ENCODE data around the gene KLRC4.
"Not testable (repeated sequence)": the region's sequence is repeated elsewhere in the genome, so short reads cannot be mapped to it uniquely, and the experiment has no call there.

Gene KLRC4

DNA sequence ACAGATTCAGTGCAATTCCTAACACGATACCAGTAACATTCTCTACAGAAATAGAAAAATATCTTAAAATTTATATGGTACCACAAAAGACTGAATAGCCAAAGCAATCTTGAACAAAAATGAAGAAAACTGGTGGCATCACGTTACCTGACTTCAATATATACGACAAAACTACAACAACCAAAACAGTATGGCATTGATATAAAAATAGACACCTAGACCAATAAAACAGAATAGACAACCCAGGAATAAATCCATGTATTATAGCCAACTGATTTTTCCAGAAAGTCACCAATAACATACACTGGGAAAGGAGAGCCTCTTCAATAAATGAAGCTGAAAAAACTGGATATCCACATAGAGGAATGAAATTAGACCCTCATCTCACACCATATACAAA lies 25.4 kb downstream of the KLRC4 start:
- Histone ChIP-seq H3K27me3 (ENCODE audit: control insufficient read depth, insufficient read depth, low read length) (no peaks in the 10 kb centered on the region), H3K4me3 (ENCODE audit: low read length) (no peak overlapping the region), H3K9me3 (ENCODE audit: control insufficient read depth, low read depth, low read length) (no peaks in the 10 kb centered on the region), H3K9ac (ENCODE audit: low read length) (no peak overlapping the region), H3K36me3 (ENCODE audit: control insufficient read depth, low read depth, low read length) (no peaks in the 10 kb centered on the region), H3K27ac (ENCODE audit: low read length) (no peak overlapping the region), H3K4me1 (ENCODE audit: control insufficient read depth, low read depth, low read length) (no peaks in the 10 kb centered on the region)

DNA sequence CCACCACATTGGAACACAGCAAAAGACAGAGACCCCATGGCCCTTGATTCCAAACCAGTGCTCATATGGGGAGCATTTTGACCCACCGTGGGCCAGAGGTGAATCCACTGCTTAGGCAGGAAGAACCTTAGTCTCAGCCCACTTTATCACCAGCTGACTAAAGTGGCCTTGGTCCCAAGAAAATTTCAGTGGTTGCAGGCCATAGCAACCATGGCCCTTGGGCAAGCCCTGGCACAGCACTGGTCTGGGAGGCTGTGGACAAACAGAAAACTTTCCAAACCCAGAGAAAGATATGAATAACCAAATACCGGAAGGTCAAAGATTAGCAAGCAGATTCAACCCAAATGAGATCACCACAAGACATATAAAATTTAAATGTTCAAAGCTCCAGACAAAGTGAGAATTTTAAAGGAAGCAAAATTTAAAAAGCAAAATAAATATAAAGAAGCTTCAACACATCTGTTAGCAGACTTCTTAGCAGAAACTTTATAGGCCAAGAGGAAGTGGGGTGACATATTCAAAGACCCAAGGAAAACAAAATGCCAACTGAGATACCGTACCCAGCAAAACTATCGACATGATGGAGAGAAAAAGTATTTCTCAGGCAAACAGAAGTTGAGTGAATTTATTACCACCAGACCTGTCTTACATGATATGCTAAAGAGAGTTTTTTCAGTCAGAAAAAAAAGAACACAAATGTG lies 27.5 kb downstream of the KLRC4 start:
- Histone ChIP-seq H3K4me3 (ENCODE audit: low read length) (no peak overlapping the region), H3K27me3 (ENCODE audit: control insufficient read depth, insufficient read depth, low read length) (no peaks in the 10 kb centered on the region), H3K9me3 (ENCODE audit: control insufficient read depth, low read depth, low read length) (no peaks in the 10 kb centered on the region), H3K36me3 (ENCODE audit: control insufficient read depth, low read depth, low read length) (no peaks in the 10 kb centered on the region), H3K27ac (ENCODE audit: low read length) (no peak overlapping the region), H3K4me1 (ENCODE audit: control insufficient read depth, low read depth, low read length) (no peaks in the 10 kb centered on the region), H3K9ac (ENCODE audit: low read length) (no peak overlapping the region)

DNA sequence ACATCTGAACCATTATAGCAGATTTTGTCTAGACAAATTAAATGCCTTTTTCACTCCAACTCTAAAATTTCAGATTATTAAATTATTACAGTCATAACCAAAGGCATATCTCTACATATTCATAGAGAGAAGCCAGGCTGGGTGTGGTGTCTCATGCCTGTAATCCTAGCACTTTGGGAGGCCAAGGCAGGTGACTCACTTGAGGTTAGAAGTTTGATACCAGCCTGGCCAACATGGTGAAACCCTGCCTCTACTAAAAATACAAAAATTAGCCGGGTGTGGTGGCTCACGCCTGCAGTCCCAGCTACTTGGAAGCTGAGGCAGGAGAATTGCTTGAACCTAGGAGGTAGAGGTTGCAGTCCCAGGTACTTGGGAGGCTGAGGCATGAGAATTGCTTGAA lies 30.8 kb downstream of the KLRC4 start:
- not testable (repeated sequence) for H3K4me1 ChIP-seq (ENCODE audit: control insufficient read depth, low read depth, low read length); H3K27me3 ChIP-seq (ENCODE audit: control insufficient read depth, insufficient read depth, low read length); H3K4me3 ChIP-seq (ENCODE audit: low read length); H3K27ac ChIP-seq (ENCODE audit: low read length); H3K36me3 ChIP-seq (ENCODE audit: control insufficient read depth, low read depth, low read length); H3K9me3 ChIP-seq (ENCODE audit: control insufficient read depth, low read depth, low read length); H3K9ac ChIP-seq (ENCODE audit: low read length)

DNA sequence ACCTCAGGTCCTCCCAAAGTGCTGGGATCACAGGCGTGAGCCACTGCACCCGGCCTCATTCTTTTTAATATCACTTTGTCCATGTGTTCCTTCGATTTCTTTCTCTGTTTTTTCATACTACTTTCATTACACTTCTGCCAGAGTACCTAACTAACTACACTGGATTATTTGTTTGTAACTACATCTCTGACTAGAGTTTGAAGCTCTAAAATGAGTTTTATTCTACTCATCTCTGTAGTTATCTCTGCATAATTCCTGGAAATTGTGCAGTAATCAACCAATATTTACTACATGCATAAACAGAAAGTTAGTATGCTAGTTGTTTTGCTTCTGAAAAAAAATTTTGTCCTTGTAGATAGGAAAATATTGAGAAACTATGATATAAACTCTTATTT lies 34.9 kb downstream of the KLRC4 start:
- Histone ChIP-seq H3K27ac (ENCODE audit: low read length) (no peak overlapping the region), H3K9ac (ENCODE audit: low read length) (no peak overlapping the region), H3K4me3 (ENCODE audit: low read length) (no peak overlapping the region), H3K27me3 (ENCODE audit: control insufficient read depth, insufficient read depth, low read length) (no peaks in the 10 kb centered on the region), H3K36me3 (ENCODE audit: control insufficient read depth, low read depth, low read length) (no peaks in the 10 kb centered on the region), H3K4me1 (ENCODE audit: control insufficient read depth, low read depth, low read length) (peaks cover 6% of the 10 kb centered on the region), H3K9me3 (ENCODE audit: control insufficient read depth, low read depth, low read length) (no peaks in the 10 kb centered on the region)

DNA sequence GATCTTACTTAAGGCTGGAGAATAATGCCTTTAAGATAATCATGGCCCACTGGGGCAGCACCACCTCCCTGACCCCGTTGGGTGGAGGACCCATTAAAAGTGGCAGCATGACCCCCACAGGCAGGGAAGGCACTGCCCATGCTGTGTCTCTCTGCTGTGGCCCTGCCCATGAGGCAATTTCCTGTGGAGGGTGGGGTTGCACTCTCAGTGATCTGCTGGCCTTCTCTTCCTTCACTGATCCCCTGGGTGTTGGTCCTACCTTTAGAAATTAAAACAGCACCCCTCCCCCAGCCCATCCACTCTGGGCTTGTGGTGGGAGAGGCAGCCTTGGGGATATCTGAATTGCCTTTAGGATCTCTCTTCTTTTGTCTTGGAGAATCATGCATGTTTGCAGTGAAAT lies 37.0 kb downstream of the KLRC4 start:
- Histone ChIP-seq H3K9me3 (ENCODE audit: control insufficient read depth, low read depth, low read length) (no peaks in the 10 kb centered on the region), H3K9ac (ENCODE audit: low read length) (no peak overlapping the region), H3K4me1 (ENCODE audit: control insufficient read depth, low read depth, low read length) (peaks cover 6% of the 10 kb centered on the region), H3K27me3 (ENCODE audit: control insufficient read depth, insufficient read depth, low read length) (no peaks in the 10 kb centered on the region), H3K36me3 (ENCODE audit: control insufficient read depth, low read depth, low read length) (no peaks in the 10 kb centered on the region), H3K27ac (ENCODE audit: low read length) (no peak overlapping the region), H3K4me3 (ENCODE audit: low read length) (no peak overlapping the region)

DNA sequence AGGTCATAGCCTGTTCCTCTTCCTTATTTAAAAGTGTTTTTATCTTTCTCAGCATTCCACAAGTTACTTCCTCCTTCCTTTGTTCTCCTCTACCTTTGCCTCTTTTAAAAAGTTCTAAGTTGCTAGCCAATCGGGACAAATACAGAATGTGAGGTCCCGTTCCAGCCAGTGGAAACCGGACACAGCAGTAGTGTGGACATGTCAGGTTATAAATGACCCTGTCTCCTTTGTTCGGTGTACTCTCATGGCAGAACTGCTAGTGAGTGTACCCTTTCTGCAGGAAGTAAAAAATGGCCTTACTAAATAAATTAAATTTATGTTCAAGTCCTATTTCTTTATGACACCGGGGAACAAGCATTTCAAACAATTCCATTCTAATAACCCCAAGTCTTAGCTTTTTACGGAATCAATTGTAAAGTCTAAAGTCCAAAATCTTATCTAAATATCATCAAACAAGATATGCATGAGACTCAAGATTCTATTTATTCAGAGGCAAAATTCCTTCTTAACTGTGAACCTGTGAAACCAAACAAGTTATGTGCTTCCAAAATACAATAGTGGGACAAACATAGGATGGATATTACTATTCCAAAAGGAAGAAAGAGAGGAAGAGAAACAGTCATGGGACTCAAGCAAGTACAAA lies 37.5 kb downstream of the KLRC4 start:
- H3K4me1 ChIP-seq (ENCODE audit: control insufficient read depth, low read depth, low read length); H3K9ac ChIP-seq (ENCODE audit: low read length); H3K27ac ChIP-seq (ENCODE audit: low read length); H3K9me3 ChIP-seq (ENCODE audit: control insufficient read depth, low read depth, low read length); H3K36me3 ChIP-seq (ENCODE audit: control insufficient read depth, low read depth, low read length); H3K27me3 ChIP-seq (ENCODE audit: control insufficient read depth, insufficient read depth, low read length); H3K4me3 ChIP-seq (ENCODE audit: low read length): not testable (repeated sequence)

DNA sequence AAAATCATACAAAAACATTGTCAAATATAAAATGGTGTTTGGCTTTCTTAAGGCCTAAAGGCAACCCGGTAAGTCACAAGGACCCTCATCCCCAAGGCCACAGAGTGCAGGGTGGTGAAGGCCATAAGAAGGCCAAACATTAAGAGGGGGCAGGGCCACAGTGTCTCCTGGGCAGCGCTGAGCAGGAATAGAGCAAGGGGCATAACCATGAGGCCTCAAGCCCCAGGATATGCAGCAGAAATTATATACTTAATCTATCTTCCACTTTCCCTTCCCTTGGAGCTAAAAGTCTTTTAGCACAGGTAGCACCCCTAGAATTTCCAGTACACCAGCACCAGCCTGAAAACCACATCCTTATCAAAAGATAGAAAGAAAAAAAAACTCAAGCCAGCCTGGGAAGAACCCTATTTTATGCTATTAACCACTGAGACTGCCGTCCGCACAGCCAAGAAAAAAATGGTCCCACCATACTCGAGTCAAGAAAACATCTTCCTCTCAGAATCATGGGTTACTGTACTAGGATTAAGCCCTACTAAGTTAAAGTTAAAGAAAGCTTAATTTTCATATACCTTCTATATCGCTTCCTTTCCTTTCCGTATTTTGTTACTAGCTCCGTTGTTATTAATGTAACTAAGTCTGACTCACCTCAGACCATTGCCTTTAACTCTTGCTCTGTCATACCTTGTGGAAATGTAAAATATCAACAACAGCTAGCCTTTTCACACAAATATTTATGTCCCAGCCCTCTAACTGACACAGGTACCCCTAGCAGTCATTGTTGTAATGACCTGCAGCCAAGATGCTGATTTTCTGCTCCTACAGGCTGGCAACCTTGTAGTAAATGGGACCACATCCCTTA lies 39.8 kb downstream of the KLRC4 start:
- Histone ChIP-seq H3K36me3 (ENCODE audit: control insufficient read depth, low read depth, low read length) (no peaks in the 10 kb centered on the region), H3K9me3 (ENCODE audit: control insufficient read depth, low read depth, low read length) (no peaks in the 10 kb centered on the region), H3K4me1 (ENCODE audit: control insufficient read depth, low read depth, low read length) (peaks cover 17% of the 10 kb centered on the region), H3K27me3 (ENCODE audit: control insufficient read depth, insufficient read depth, low read length) (no peaks in the 10 kb centered on the region), H3K27ac (ENCODE audit: low read length) (no peak overlapping the region), H3K4me3 (ENCODE audit: low read length) (no peak overlapping the region), H3K9ac (ENCODE audit: low read length) (no peak overlapping the region)

DNA sequence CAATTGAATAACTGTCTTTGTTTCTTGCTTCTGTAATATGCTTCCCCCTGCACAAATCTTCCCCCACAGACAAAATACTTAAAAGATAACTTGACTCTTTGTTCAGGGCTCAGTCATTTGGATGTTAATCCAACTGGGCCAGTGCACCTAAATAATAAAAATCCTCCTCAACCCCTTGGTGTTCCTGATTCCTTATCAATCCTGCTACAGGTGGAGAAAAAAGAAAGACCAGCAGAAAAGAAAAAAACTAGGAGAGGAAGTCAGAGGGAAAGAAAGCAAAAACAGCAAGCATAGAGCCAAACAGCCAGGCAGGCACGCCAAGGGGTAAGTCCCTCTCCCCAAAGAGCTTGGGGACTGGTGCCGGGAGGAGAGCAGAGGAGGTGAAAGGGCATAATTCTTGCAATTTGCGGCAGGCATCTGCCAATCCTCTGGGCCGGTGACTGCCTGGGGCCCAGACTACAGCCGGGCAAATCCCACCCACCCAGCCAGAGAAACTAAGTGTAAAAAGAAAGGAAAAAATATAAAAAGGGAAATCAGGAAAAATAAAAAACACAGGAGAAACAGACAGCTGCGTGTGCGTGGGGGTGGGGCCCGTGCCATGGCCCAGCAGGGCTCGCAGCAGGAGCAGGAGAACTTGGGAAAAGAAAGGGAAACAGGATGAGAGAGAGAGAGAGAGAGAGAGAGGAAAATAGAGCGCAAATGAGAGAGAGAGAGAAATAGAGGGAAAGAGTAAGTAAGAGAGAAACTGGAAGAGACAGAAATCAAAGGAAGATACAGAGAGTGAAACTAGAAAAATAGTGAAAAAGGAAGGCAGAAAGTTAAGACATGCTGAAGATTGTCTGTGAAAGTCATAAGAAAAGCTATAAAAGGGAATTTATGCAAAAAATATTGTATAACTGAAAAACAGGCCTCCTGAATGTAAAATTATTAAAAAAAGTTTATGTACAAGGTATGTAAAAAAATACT lies 41.1 kb downstream of the KLRC4 start:
- H3K27ac ChIP-seq (ENCODE audit: low read length), result no peak overlapping the region
- no peak overlapping the region for H3K9ac ChIP-seq (ENCODE audit: low read length)
- peaks cover 28% of the 10 kb centered on the region for H3K4me1 ChIP-seq (ENCODE audit: control insufficient read depth, low read depth, low read length)
- H3K27me3 ChIP-seq (ENCODE audit: control insufficient read depth, insufficient read depth, low read length), result no peaks in the 10 kb centered on the region
- no peaks in the 10 kb centered on the region for H3K9me3 ChIP-seq (ENCODE audit: control insufficient read depth, low read depth, low read length)
- no peak overlapping the region for H3K4me3 ChIP-seq (ENCODE audit: low read length)
- H3K36me3 ChIP-seq (ENCODE audit: control insufficient read depth, low read depth, low read length), result no peaks in the 10 kb centered on the region

DNA sequence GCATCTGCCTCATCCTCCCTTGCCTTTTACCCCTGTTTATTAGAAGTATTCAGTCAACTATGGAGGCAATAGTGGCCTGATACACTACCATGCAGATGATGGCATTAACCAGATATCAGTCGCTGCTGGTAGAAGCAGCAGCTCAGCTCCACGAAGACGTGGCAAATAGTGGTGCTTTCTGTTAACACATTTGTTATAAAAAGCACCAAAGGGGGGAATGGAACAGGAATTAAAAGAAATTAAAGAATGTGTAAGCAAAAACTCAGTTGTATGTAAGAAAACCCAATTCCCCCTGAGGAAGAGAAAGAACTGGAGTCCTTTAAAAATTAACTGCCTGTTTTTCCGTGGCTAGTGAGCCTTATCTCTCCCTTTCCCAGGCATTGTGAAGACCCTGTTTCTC lies 41.8 kb downstream of the KLRC4 start:
- H3K4me3 ChIP-seq (ENCODE audit: low read length); H3K36me3 ChIP-seq (ENCODE audit: control insufficient read depth, low read depth, low read length); H3K27ac ChIP-seq (ENCODE audit: low read length); H3K27me3 ChIP-seq (ENCODE audit: control insufficient read depth, insufficient read depth, low read length); H3K9me3 ChIP-seq (ENCODE audit: control insufficient read depth, low read depth, low read length); H3K9ac ChIP-seq (ENCODE audit: low read length): not testable (repeated sequence)
- peaks cover 35% of the 10 kb centered on the region for H3K4me1 ChIP-seq (ENCODE audit: control insufficient read depth, low read depth, low read length)

DNA sequence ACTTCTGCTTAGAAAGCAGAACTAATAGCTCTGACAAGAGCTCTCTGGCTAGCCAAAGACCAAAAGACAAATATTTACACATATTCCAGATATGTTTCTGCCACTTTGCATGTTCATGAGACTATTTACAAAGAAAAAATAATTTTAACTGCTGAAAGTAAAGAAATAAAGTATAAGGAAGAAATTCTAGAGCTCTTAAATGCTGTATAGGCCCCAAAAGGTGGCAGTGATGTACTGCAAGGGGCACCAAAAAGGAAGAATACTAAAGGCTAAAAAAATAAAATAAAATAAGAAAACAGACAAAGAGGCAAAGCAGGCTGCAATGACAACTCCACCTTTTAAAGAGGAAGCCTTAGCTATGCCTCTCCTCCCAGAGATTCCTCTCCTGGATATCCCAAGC lies 42.7 kb downstream of the KLRC4 start:
- no peak overlapping the region for H3K27ac ChIP-seq (ENCODE audit: low read length)
- H3K9me3 ChIP-seq (ENCODE audit: control insufficient read depth, low read depth, low read length), result no peaks in the 10 kb centered on the region
- H3K36me3 ChIP-seq (ENCODE audit: control insufficient read depth, low read depth, low read length), result no peaks in the 10 kb centered on the region
- no peak overlapping the region for H3K9ac ChIP-seq (ENCODE audit: low read length)
- H3K4me3 ChIP-seq (ENCODE audit: low read length), result no peak overlapping the region
- peaks cover 41% of the 10 kb centered on the region for H3K4me1 ChIP-seq (ENCODE audit: control insufficient read depth, low read depth, low read length)
- no peaks in the 10 kb centered on the region for H3K27me3 ChIP-seq (ENCODE audit: control insufficient read depth, insufficient read depth, low read length)

Measured in iPS-18a (cell line).